Hepatic stellate cell (primary cell): ENCODE measurements around the gene ARL10.

Experiments used
- DNase-seq: peaks from one replicate; pipeline ENCODE4 v3.0.0; 2011; ENCODE audit warnings: low spot score

Gene ARL10

DNA sequence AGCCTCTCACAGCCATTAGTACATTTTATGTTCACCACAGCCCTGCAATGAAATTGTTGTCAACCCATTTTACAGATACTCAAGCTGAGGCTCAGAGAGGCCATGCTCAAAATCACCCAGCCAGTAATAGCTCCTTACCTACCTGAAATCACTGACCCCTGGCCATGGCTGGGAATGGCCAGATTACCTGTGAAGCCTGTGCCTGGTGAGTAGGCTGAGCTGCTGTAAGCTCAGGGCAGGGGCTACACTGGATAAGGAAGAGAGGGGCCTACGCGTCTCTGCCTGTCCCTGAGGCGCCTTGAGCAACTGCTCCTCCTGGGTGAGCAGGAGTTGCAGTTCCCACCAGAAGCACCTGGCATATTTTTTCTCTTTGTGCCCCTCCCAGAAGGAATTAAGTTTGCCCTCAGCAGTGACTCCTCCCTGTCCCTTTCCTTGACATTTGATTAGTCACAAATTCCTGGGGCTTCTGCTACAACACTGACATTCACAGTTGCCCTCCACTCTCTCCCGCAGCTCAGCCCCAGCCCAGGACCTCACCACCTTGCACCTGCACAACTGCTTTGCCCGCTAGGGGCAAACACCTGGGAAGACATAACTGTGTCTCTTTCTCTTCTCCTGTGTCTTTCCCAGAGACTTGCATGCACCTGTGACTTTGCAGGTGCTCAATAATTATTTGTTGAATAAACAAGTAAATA, 45.3 kb downstream of the ARL10 start:
- DNase-seq: no peak

DNA sequence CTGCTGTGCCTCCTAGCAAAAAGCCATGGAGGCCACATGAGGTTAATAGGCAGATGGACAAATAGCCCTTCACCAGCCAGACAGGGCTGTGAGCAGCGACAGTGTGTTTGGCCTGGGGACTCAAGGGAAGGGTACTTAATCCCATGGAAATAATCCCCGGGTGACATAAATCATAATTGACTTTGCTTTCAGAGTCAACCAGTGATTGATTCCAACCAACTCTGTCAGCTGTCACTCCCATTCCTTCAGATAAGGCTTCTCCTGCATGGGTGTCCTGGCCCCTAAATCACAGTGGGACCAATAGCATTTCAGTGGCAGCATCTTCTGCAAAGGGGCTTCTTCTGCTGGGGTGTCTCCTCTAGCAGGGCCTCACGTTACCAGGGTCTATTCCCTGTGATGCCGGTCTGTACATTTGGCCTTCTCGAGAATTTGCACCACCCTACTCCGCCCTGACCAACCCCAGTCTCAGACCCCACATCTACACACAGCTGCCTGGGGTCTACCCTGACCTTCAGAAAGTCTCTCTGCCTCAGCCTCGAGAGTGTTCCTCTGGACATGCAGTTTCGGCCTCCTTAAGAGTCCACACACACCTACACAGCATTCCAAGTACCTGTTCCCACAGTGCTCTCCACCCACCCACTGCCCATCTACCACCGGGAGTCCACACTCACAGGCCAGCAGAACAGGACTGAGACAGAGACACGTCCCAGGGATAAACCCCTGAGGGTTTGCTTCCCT, 47.4 kb downstream of the ARL10 start:
- DNase-seq: no peak

DNA sequence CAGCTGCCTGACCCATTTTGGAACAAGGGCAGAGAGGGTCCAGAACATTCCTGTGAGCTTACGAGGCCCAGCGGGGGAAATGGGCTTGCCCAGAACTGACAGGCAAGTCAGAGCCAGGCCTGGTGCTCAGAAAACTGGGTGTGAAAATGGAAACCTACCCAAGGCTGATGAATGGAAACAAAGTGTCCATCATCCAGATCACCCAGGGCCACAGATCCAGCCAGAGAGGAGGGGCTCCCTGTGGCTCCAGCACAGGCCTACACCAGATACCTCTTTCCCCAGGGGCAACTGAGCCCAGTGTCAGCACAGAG, 47.9 kb downstream of the ARL10 start:
- DNase-seq: no peak

DNA sequence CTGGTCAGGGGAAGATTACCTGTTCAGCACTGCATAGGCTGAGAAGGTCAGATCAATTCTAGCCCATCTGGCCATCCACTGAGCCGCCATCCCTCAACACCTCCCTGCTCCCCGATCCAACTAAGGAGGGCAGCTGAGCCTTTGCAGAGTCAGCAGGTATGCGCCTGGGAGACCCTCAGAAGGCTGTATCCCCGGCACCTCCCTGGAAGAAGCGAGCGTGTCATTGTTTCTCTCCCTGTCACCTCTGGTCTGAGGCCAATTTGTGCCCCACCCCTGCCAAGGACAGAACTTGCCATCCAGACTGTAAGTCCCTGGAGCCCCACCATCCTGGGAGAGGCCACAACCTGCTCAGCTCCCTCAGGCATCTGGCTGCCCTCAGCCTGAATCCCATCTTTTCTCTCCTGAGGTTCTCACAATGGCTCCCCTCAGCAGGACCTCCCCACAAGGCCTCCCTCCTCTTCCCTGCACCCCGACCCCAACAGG, 48.5 kb downstream of the ARL10 start:
- DNase-seq: no peak

DNA sequence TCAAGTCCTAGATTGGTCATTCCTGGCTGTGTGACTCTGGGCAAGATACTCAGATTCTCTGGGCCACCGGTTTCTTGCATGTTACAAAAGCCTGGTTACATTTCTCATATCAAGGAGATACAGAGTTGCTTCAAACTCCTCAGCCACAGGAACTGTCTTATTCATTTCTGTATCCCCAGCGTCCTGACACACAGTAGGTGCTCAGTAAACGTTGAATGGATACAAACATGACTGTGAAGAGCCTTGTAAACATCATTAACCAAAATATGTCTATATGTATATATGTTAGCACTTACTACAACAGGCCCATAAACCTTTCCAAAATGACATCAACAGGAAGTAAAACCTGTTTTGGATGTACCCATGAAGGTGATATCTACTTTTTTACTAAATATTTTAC, 49.4 kb downstream of the ARL10 start:
- no peak for DNase-seq

DNA sequence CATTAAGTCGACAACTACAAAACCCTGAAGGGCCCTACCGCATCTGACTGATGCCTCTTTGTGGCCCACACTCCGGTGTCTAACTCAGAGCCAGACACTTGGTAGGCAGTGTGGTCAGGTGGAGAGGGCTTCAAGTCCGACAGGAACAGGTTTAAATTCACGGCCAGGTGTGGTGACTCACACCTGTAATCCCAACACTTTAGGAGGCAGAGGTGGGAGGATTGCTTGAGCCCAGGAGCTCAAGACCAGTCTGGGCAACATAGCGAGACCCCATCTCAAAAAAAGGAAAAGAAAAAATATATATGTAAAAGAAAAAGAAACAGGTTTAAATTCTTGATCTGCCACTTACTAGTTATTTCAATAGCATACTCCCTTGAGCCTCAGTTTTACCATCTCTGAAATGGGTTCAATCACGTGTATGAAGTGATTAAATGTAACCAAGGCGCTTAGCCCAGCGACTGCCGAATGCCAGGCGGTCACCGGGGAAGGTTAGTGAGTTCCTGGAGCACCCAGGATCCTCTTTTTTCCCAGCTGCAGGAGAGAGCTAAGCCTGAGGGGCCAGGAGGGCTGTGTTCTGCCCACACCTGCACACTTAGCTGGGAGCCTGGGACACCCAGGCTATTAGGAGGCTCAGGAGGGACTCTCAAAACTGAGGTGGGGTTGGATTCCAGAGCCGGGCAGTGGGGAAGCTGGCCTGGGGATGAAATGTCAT, 50.1 kb downstream of the ARL10 start:
- no peak for DNase-seq

DNA sequence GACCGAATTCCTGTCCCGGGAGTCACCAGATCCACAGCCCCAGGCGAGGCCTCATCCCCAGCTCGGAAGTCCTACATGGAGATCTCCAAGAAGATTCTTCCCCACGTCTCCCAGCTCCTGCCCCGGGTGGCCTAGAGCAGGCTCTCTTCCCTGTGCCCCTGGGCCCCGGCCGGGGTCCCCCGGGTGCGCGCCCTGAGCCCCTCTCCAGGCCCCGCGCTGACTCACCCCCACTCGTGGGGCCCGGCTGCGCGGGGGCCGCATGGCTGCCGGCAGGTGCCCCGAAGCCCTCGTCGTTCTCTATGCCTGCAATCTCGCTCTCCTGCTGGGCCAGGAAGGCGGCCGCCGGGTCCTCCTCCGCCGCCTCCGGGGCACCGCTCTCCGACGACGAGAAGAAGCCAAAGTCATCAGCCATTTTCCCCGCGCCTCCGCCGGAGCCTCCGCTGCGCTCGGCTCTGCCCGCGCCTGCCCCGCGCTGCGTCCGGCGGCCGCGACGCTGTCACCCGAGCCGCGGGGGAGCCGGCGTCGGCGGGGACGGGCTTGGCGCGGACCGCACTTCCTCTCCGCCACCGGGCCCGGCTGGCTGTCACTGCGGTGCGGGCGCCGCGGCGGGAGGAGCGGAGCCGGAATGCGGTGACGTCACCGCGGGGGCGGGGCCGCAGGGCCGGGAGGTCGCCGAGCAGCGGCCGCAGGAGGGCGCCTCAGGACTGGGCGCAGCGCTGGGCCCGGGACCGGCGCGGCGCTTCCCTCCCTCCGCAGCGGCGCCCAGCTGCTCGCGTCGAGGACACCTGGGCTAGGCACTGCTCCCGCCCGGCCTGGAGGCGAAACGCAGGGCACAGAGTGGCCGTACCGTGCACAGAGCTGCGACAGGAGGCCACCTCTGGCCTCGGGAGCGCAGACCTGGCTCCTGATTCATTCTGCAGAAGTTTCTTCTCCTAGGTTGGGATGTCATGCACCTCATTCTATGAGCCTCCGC, 51.0 kb downstream of the ARL10 start, which contains the start of gene CLTB:
TSS of gene CLTB (minus strand) at position 588 of the 973 bp plus-strand sequence. CDS start at position 412, 176 bp downstream.
- peak; percentile 88 for DNase-seq

DNA sequence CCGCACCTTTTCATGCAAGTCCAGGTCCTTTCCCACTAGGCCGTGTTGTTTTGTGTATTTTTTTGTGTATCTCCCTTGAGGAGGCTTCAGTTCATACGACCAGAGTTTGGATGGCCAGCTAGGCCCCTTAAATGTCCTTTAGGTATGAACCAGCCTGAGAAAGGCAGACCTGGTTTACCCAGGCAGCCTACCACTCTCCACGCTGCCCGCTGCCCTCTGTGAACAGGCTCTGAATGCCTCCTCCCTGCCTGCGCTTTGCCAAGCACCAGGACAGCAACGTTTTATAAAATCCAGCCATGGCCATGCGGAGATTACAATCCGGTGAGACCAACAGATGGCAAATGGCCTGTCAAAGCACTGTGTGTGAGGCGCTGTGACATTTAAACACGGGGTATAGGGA, 51.7 kb downstream of the ARL10 start:
- DNase-seq: no peak

DNA sequence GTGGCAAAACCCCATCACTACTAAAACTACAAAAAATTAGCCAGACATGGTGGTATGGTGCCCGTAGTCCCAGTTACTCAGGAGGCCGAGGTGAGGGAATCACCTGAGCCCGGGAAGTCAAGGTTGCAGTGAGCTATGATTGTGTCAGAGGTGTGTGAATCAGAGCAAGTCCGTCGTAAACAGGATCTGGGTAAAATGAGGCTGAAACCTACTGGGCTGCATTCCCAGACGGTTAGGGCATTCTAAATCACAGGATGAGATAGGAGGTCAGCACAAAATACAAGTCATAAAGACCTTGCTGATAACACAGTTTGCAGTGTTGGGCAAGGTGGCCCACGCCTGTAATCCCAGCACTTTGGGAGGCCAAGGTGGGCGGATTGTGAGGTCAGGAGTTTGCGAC, 53.0 kb downstream of the ARL10 start:
- no peak for DNase-seq

DNA sequence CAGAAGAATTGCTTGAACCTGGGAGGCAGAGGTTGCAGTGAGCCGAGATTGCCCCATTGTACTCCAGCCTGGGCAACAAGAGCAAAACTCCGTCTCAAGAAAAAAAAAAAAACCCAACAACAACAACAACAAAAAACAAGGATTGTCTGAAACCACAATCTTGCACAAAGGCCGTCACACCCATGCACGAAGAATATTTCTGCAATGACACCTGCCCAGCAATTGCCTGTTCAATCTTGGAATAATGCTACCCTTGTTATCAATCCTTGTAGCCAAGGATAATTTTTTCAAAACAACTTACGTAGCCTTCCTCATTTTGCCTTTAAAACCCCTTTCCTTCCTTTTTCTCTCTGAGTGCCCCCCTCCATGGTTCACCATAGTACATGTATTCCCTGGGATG, 54.8 kb downstream of the ARL10 start:
- DNase-seq: no peak

DNA sequence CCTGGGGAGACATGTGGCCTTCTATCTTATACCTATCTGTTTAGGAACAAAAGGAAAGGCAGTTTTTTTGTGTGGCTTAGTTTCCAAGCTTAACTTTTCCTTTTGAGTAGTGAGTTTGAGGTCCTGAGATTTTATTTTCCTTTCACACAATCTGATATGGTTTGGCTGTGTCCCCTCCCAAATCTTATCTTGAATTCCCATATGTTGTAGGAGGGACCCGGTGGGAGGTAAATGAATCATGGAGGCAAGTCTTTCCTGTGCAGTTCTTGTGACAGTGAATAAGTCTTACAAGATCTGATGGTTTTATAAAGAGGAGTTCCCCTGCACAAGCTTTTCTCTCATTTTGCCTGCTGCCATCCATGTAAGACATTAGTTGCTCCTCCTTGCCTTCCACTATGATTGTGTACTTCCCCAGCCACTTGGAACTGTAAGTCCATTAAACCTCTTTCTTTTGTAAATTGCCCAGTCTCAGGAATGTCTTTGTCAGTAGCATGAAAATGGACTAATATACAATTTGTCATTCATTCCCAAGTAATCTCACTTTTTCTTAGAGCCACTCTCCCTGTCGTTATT, 55.8 kb downstream of the ARL10 start:
- no peak for DNase-seq

DNA sequence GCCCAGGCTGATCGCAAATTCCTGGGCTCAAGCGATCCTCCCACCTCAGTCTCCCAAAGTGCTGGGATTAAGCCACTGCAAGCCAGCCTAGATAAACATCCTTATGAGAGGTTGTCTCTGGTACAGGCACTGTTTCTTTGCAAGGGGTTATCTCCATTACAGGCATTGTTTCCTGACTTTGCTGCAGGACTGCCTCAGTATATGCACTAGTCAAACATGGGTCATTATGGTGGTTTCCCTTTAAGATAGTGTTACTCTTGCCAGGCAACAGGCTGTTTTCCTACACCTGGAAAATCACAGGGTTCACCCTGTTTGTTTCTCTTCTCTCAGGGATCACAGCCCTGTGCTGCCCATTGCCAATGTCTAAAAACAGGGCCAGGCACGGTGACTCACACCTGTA, 58.9 kb downstream of the ARL10 start:
- DNase-seq: no peak

DNA sequence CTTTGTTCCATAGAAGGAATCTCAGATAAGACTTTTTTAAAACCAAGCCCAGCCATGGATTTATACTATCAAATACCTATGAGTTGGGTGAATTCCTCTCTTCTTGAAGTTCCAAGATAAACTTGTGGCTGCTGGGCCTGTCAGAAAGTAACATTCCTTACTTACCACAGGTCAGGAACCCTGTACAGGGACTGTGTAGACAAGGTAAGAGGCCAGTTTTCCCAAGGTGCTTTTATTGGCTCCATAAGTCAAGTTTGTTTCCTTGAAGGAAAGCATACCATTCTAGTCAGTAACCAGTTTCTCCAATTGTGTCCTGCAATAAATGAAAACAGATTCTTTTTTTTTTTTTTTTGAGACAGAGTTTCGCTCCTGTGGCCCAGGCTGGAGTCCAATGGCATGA, 59.9 kb downstream of the ARL10 start:
- no peak for DNase-seq

DNA sequence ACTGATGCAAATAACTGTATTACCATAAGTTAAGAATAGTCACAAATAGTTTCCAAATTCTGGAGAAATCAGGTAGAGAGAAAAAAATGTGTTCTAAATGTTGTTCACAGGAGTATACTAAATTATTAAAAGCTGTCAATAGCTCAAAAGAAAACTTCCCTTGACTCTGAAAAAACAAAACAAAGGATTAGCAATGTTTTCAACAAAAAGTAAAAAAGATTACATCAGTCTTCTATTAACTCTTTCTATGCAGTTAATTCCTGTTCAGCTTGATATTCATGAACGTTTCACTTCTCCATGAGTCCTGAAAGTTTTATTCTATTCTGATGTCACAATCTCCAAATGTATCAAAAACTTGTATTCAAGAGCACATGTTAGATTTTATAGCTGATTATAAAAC, 60.5 kb downstream of the ARL10 start:
- DNase-seq: no peak

DNA sequence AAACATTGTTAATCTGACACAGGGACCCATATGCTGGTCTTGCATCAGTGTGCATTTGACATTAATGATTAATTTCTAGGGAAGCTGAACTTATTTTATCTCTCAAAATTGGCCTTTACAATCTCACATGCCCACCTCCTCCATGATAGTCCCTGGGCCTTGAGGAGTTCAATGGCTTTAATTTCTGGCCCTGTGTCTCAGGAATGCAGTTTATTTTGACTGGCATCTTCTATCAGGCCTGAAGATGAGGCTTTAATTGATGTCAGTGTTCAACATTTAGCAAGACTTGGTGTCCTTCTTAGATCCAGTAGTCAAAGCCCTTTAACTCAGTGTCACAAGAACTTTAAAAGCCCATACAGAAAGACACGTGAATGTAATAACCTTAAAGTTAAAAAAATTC, 61.6 kb downstream of the ARL10 start:
- no peak for DNase-seq

DNA sequence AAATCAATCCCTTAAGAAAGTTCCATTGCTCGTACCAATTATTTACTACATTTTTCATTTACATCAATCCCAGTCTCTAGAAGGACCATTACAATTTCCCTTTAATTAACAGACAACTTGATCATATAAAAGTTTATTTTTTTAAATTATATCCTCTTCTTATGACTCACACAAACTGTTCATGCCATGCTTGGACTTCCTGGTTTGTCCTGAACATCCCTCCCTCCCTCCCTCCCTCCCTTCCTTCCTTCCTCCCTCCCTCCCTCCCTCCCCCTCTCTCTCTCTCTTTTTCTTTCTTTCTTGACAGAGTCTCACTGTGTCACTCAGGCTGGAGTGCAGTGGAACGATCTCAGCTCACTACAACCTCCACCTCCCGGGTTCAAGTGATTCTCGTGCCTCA, 62.7 kb downstream of the ARL10 start:
- DNase-seq: no peak

DNA sequence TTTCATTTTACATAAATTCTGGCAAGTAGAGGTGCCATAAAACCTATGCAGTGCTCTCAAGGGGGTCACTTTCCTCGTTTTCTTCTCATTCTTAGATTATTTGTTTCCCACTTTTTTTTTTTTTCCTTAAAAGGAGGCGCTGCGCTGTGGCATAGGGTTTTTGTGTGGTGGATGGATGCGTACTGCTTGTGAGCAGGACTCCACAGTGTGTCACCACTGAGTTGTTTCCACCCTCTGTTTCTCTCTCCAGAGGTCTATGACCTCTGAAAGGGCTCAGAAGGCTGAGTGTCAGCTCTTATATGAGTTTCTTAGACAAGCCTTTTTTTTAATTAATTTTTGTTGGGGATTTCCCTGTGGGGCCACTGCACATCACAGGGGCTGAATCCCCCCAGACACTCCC, 64.7 kb downstream of the ARL10 start:
- no peak for DNase-seq
